AG04450 (cell line): ENCODE results near the gene CNOT6L. TPM values are rescaled to one million over a fixed set of nuclear protein-coding genes. Genes with fewer than 3 reads are reported as not detected.
"Not testable (repeated sequence)": the region's sequence is repeated elsewhere in the genome, so short reads cannot be mapped to it uniquely, and the experiment has no call there.

ENCODE experiments used
- CTCF ChIA-PET: fragments of 300-600, 350-600 bp; formaldehyde crosslinking; extraction: SDS; loops from one replicate; lab custom pipeline; 2022; ENCODE audit warnings: antibody characterized with exemption, inconsistent platforms; lab: Charles Lee
- POLR2A ChIA-PET: fragments of 350-600 bp; formaldehyde crosslinking; extraction: SDS; loops from one replicate; lab custom pipeline; 2021; ENCODE audit warnings: antibody characterized with exemption, inconsistent platforms; lab: Yijun Ruan, JAX
- DNase-seq: peaks from one replicate; pipeline ENCODE4 v3.0.0-alpha.2; 2011; ENCODE audit warnings: low read depth, low spot score
- H3K27ac ChIP-seq: one replicate; pipeline ENCODE4 v1.5.1; 2012; ENCODE audit warnings: low read depth, low read length, control low read depth
- H3K27me3 ChIP-seq: one replicate; pipeline ENCODE4 v1.6.0; 2012; ENCODE audit warnings: low read length; ENCODE audit not compliant: control insufficient read depth, insufficient read depth
- H3K4me3 ChIP-seq: 2 replicates; pipeline ENCODE4 v1.5.1; 2011; ENCODE audit warnings: mild to moderate bottlenecking, low read depth, low read length, control low read depth
- H3K9me3 ChIP-seq: 2 replicates; pipeline ENCODE4 v1.5.1; 2012; ENCODE audit warnings: low read length; ENCODE audit not compliant: control insufficient read depth, insufficient read depth
- CTCF ChIP-seq: IDR thresholded peaks from 2 replicates; pipeline ENCODE4 v1.5.1; 2011; ENCODE audit warnings: low read depth, low read length, control low read depth, inconsistent platforms
- polyA plus RNA-seq: library from polyadenylated mRNA; depleted of rRNA; stranded (reverse); fragments of >200 nt; gene quantifications from 2 replicates; pipeline ENCODE4 v1.2.3, GENCODE V29; 2011

Gene CNOT6L
- polyA plus RNA-seq, 1 experiment, result 10.7 TPM

GRCh38 chr4:77785669-77786068, 33.5 kb downstream of the CNOT6L start:
- CTCF ChIA-PET, result interaction anchor here (1.0 kb wide), 1 partner anchor 25 kb away, joined by 3 read pairs; no protein-coding TSS in a partner anchor
- no peaks in the 10 kb centered on the region for H3K9me3 ChIP-seq
- no peaks in the 10 kb centered on the region for H3K27me3 ChIP-seq
- POLR2A ChIA-PET, result no interaction called here
- no peak for DNase-seq
- no peak overlapping the region for H3K4me3 ChIP-seq
- no peak overlapping the region for H3K27ac ChIP-seq
- TF ChIP-seq CTCF, result no peak

GRCh38 chr4:77783895-77784294, 35.3 kb downstream of the CNOT6L start:
- no peaks in the 10 kb centered on the region for H3K27me3 ChIP-seq
- CTCF ChIA-PET, result no interaction called here
- no peak overlapping the region for H3K27ac ChIP-seq
- H3K4me3 ChIP-seq, result no peak overlapping the region
- POLR2A ChIA-PET, result no interaction called here
- H3K9me3 ChIP-seq, result no peaks in the 10 kb centered on the region
- no peak for TF ChIP-seq CTCF
- DNase-seq, result no peak

GRCh38 chr4:77782102-77782835, 36.9 kb downstream of the CNOT6L start:
- Histone ChIP-seq H3K4me3 (no peak overlapping the region), H3K9me3 (no peaks in the 10 kb centered on the region), H3K27me3 (no peaks in the 10 kb centered on the region), H3K27ac (no peak overlapping the region)
- ChIA-PET CTCF (interaction anchor here (0.6 to 0.7 kb wide), 2 partner anchors 37 to 54 kb away, joined by 5 to 6 read pairs; no protein-coding TSS in a partner anchor), POLR2A (no interaction called here)
- no peak for TF ChIP-seq CTCF
- DNase-seq, result no peak

GRCh38 chr4:77780762-77781161, 38.4 kb downstream of the CNOT6L start:
- POLR2A ChIA-PET, H3K9me3 ChIP-seq, H3K4me3 ChIP-seq, H3K27me3 ChIP-seq, CTCF ChIA-PET, DNase-seq, H3K27ac ChIP-seq: not testable (repeated sequence)

GRCh38 chr4:77777135-77777807, 41.9 kb downstream of the CNOT6L start:
- TF ChIP-seq CTCF, result no peak
- H3K9me3 ChIP-seq, result no peaks in the 10 kb centered on the region
- H3K4me3 ChIP-seq, result no peak overlapping the region
- H3K27me3 ChIP-seq, result no peaks in the 10 kb centered on the region
- no peak overlapping the region for H3K27ac ChIP-seq
- POLR2A ChIA-PET, result no interaction called here
- CTCF ChIA-PET, result interaction anchor here (0.6 kb wide), 2 partner anchors 24 to 32 kb away, joined by 3 read pairs; no protein-coding TSS in a partner anchor
- DNase-seq, result no peak
